Keratinocyte (primary cell): ENCODE data around the gene ERCC6. TPM values are rescaled to one million over a fixed set of nuclear protein-coding genes. Genes with fewer than 3 reads are reported as not detected.

ENCODE experiments used
- DNase-seq: peaks from one replicate; pipeline ENCODE4 v3.0.0-alpha.2; 2011; ENCODE audit warnings: low read depth, missing footprints, low spot score
- FAIRE-seq: peaks from 2 replicates; lab custom pipeline; 2011; peaks lifted over from hg19 to GRCh38; lab: Jason Lieb, UNC
- H2AFZ ChIP-seq: 2 replicates; pipeline ENCODE4 v1.6.0; 2012; ENCODE audit warnings: low read length, control low read depth, inconsistent platforms; ENCODE audit not compliant: control insufficient read depth
- H3K27ac ChIP-seq: 2 replicates; pipeline ENCODE4 v1.5.1; 2011; ENCODE audit warnings: low read length; ENCODE audit not compliant: control insufficient read depth, insufficient read depth
- H3K27me3 ChIP-seq: 3 replicates; pipeline ENCODE4 v1.6.0; 2011; ENCODE audit warnings: low read length; ENCODE audit not compliant: control insufficient read depth, insufficient read depth; ENCODE audit errors: extremely low read depth
- H3K36me3 ChIP-seq, 2 experiments: 2 replicates in 1 of 2; 3 replicates in 1 of 2; pipeline ENCODE4 v1.5.1; 2011; ENCODE audit warnings: low read length in 2 of 2, mild to moderate bottlenecking in 1 of 2; ENCODE audit not compliant: control insufficient read depth in 2 of 2, insufficient read depth in 2 of 2; ENCODE audit errors: extremely low read depth in 1 of 2
- H3K4me1 ChIP-seq: 3 replicates; pipeline ENCODE4 v1.5.1; 2011; ENCODE audit warnings: low read length; ENCODE audit not compliant: control insufficient read depth, insufficient read depth; ENCODE audit errors: extremely low read depth
- H3K4me2 ChIP-seq: 3 replicates; pipeline ENCODE4 v1.6.0; 2011; ENCODE audit warnings: low read depth, low read length; ENCODE audit not compliant: control insufficient read depth, insufficient read depth; ENCODE audit errors: extremely low read depth
- H3K4me3 ChIP-seq, 3 experiments: fragments of 200-600 bp in 1 of 3; sonication (generic) in 1 of 3; 2 replicates in 2 of 3; 3 replicates in 1 of 3; pipeline ENCODE4 v1.5.1; 2011 to 2016; ENCODE audit warnings: low read length in 3 of 3, mild to moderate bottlenecking in 3 of 3, control low read depth in 2 of 3, inconsistent platforms in 1 of 3, low read depth in 1 of 3, mixed read lengths in 1 of 3, mixed run types in 1 of 3, moderate library complexity in 1 of 3; ENCODE audit not compliant: control insufficient read depth in 2 of 3, insufficient read depth in 2 of 3; ENCODE audit errors: extremely low read depth in 1 of 3
- H3K79me2 ChIP-seq: 2 replicates; pipeline ENCODE4 v1.6.0; 2012; ENCODE audit warnings: low read length; ENCODE audit not compliant: control insufficient read depth, insufficient read depth
- H3K9ac ChIP-seq: 3 replicates; pipeline ENCODE4 v1.6.0; 2011; ENCODE audit warnings: low read length; ENCODE audit not compliant: control insufficient read depth, insufficient read depth; ENCODE audit errors: extremely low read depth
- H3K9me1 ChIP-seq: 3 replicates; pipeline ENCODE4 v1.6.0; 2011; ENCODE audit warnings: low read length; ENCODE audit not compliant: control insufficient read depth, insufficient read depth; ENCODE audit errors: extremely low read depth
- H3K9me3 ChIP-seq: 2 replicates; pipeline ENCODE4 v1.5.1; 2012; ENCODE audit warnings: low read depth, low read length; ENCODE audit not compliant: control insufficient read depth
- H4K20me1 ChIP-seq: 3 replicates; pipeline ENCODE4 v1.6.0; 2011; ENCODE audit warnings: low read length; ENCODE audit not compliant: control insufficient read depth, insufficient read depth; ENCODE audit errors: extremely low read depth
- EZH2 ChIP-seq: IDR thresholded peaks from one replicate; pipeline ENCODE4 v1.6.1; 2012; ENCODE audit warnings: inconsistent platforms, mild to moderate bottlenecking, low read length, moderate library complexity
- dilution Hi-C: fragments of 300-500 bp; cut with MboI; formaldehyde crosslinking; loops from one replicate; pipeline ENCODE4 v1.7.0; 2020; ENCODE audit warnings: low sequenced_read_pairs; ENCODE audit not compliant: extremely low pct_ligation_motif_present
- polyA plus RNA-seq, 5 experiments: library from polyadenylated mRNA; depleted of rRNA in 3 of 5; stranded (reverse) in 3 of 5; stranded (forward) in 1 of 5; unstranded in 1 of 5; fragments of >200 nt; gene quantifications; 1 replicate in 1 of 5; 2 replicates in 3 of 5; 3 replicates in 1 of 5; pipeline versions ENCODE4 v1.2.1 to v1.2.3, GENCODE V29; 2011 to 2012; ENCODE audit warnings: missing spikeins in 2 of 5, low read depth in 1 of 5, low replicate concordance in 1 of 5
- TF ChIP-seq, protein P1 (sequence below), 3 experiments: IDR thresholded peaks in 1 of 3; conservative IDR thresholded peaks in 1 of 3; optimal IDR thresholded peaks in 1 of 3; 2 replicates in 2 of 3; 3 replicates in 1 of 3; pipeline versions ENCODE3 to v1.5.1; 2011; ENCODE audit warnings: low read length in 3 of 3, mild to moderate bottlenecking in 3 of 3, moderate library complexity in 2 of 3, control low read depth in 1 of 3, inconsistent platforms in 1 of 3; ENCODE audit not compliant: insufficient read depth in 2 of 3; ENCODE audit errors: extremely low read depth in 1 of 3

ERCC6 gene
- polyA plus RNA-seq, 1 donor (not counting 4 experiments of a cell fraction or from before 2014, with no cell fraction given): 36.8 TPM

DNA sequence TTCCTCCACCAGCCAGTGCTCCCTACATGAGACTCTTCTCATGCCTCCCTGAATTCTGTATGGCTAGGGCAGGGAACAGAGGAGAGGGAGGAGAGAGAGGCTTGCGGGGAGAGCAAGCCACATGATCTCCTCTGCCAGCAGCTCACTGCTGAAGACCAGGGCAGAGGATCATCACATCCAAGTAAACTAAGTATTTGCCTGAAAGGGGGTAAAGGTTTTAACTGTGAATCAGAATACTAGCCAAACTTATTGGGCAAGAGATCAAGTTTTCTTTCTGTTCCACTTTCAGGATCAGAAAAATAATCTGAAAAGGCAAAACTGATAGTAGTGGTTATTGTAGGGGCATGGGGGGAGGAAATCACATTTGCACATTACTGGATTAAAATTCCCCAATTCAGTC, 17.8 kb upstream of the ERCC6 start:
- dilution Hi-C loops: no loop called here
- no peak for FAIRE-seq
- Histone ChIP-seq H3K27ac (no peak overlapping the region), H3K4me2 (no peak overlapping the region), H3K27me3 (no peaks in the 10 kb centered on the region), H3K36me3 (no peaks in the 10 kb centered on the region), H3K79me2 (no peaks in the 10 kb centered on the region), H3K9me1 (no peaks in the 10 kb centered on the region), H3K9me3 (no peaks in the 10 kb centered on the region), H4K20me1 (no peaks in the 10 kb centered on the region), H3K4me3 (no peak overlapping the region), H3K9ac (no peak overlapping the region), H2AFZ (peak overlapping the region; percentile 21), H3K4me1 (peaks cover 29% of the 10 kb centered on the region)
- TF ChIP-seq EZH2: no peak
- TF ChIP-seq, protein P1, sequence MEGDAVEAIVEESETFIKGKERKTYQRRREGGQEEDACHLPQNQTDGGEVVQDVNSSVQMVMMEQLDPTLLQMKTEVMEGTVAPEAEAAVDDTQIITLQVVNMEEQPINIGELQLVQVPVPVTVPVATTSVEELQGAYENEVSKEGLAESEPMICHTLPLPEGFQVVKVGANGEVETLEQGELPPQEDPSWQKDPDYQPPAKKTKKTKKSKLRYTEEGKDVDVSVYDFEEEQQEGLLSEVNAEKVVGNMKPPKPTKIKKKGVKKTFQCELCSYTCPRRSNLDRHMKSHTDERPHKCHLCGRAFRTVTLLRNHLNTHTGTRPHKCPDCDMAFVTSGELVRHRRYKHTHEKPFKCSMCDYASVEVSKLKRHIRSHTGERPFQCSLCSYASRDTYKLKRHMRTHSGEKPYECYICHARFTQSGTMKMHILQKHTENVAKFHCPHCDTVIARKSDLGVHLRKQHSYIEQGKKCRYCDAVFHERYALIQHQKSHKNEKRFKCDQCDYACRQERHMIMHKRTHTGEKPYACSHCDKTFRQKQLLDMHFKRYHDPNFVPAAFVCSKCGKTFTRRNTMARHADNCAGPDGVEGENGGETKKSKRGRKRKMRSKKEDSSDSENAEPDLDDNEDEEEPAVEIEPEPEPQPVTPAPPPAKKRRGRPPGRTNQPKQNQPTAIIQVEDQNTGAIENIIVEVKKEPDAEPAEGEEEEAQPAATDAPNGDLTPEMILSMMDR (optimal IDR thresholded peaks at IDR 0.05 in 1 of 3, IDR thresholded peaks at IDR 0.05 in 1 of 3, conservative IDR thresholded peaks at IDR 0.05 in 1 of 3; ENCODE audit: extremely low read depth in 1 of 3, insufficient read depth in 2 of 3, low read length in 3 of 3): no peak
- no peak for DNase-seq

DNA sequence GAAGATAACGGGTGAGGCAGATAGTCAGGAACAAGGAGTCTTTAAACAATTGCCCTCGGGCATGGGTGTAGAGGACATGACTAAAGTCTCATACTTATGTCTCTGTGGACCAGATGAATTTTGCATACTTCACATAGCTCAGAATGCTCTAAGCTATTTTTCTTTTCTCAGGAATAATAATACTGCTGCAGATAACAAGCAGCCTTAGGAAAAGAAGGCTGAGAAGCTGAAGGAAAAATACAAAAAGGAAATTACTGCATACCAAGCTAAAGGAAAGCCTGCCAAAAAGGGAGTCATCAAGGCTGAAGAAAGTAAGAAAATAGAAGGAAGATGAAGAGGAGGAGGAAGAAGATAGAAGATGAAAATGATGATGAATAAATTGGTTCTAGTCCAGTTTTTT, 13.4 kb upstream of the ERCC6 start:
- Histone ChIP-seq H3K4me2 (peak overlapping the region; percentile 76), H3K4me1 (peaks cover 47% of the 10 kb centered on the region), H2AFZ (no peak overlapping the region), H3K4me3 (peak overlapping the region in 1 of 3 experiments; percentile 16), H3K9me3 (no peaks in the 10 kb centered on the region), H3K27ac (peak overlapping the region; percentile 85), H3K27me3 (no peaks in the 10 kb centered on the region), H3K36me3 (no peaks in the 10 kb centered on the region), H3K9me1 (no peaks in the 10 kb centered on the region), H3K79me2 (no peaks in the 10 kb centered on the region), H3K9ac (peak overlapping the region; percentile 65), H4K20me1 (no peaks in the 10 kb centered on the region)
- DNase-seq: peak; percentile 94
- FAIRE-seq: peak; percentile 93
- dilution Hi-C loops: no loop called here
- no peak for TF ChIP-seq EZH2
- TF ChIP-seq, protein P1 (optimal IDR thresholded peaks at IDR 0.05 in 1 of 3, IDR thresholded peaks at IDR 0.05 in 1 of 3, conservative IDR thresholded peaks at IDR 0.05 in 1 of 3; ENCODE audit: extremely low read depth in 1 of 3, insufficient read depth in 2 of 3, low read length in 3 of 3): no peak
